Measurements from ENCODE around the gene C1orf226.

C1orf226 gene

GRCh38 chr1:162385280-162385623 is 3.7 kb downstream of the C1orf226 start:
- no peak for DNase-seq (ENCODE audit: low spot score)

- DNase-seq (ENCODE audit: low spot score), result no peak
Measured at GRCh38 chr1:162385702-162386101, 4.2 kb downstream of the C1orf226 start.

GRCh38 chr1:162386292-162387225 is 5.0 kb downstream of the C1orf226 start:
- no peak for DNase-seq (ENCODE audit: low spot score)

GRCh38 chr1:162387226-162388082 is 5.9 kb downstream of the C1orf226 start:
- DNase-seq (ENCODE audit: low spot score), result no peak

- no peak for DNase-seq (ENCODE audit: low spot score)
Measured at GRCh38 chr1:162388083-162388594, 6.6 kb downstream of the C1orf226 start.

GRCh38 chr1:162388615-162389014 is 7.1 kb downstream of the C1orf226 start:
- no peak for DNase-seq (ENCODE audit: low spot score)

- no peak for DNase-seq (ENCODE audit: low spot score)
Measured at GRCh38 chr1:162389021-162389818, 7.7 kb downstream of the C1orf226 start.

- DNase-seq (ENCODE audit: low spot score), result no peak
Measured at GRCh38 chr1:162389971-162390370, 8.4 kb downstream of the C1orf226 start.

- no peak for DNase-seq (ENCODE audit: low spot score)
Measured at GRCh38 chr1:162390396-162391185, 9.1 kb downstream of the C1orf226 start.

- no peak for DNase-seq (ENCODE audit: low spot score)
Measured at GRCh38 chr1:162391790-162392563, 10.4 kb downstream of the C1orf226 start.

GRCh38 chr1:162396201-162396906 is 14.8 kb downstream of the C1orf226 start:
- no peak for DNase-seq (ENCODE audit: low spot score)

GRCh38 chr1:162397039-162397448 is 15.5 kb downstream of the C1orf226 start:
- DNase-seq (ENCODE audit: low spot score), result no peak

GRCh38 chr1:162397943-162398560 is 16.5 kb downstream of the C1orf226 start:
- no peak for DNase-seq (ENCODE audit: low spot score)

GRCh38 chr1:162398999-162399580 is 17.6 kb downstream of the C1orf226 start:
- DNase-seq (ENCODE audit: low spot score), result no peak

GRCh38 chr1:162400790-162401355 is 19.3 kb downstream of the C1orf226 start:
- no peak for DNase-seq (ENCODE audit: low spot score)

- no peak for DNase-seq (ENCODE audit: low spot score)
Measured at GRCh38 chr1:162404550-162405160, 23.1 kb downstream of the C1orf226 start.

GRCh38 chr1:162405800-162406199 is 24.3 kb downstream of the C1orf226 start:
- no peak for DNase-seq (ENCODE audit: low spot score)

GRCh38 chr1:162406811-162407210 is 25.3 kb downstream of the C1orf226 start:
- no peak for DNase-seq (ENCODE audit: low spot score)

All from CD4-positive, alpha-beta T cell treated with Interleukin-6 at 100 ng/mL for 8 hours (primary cell).